Esophagus squamous epithelium (tissue), 5 donors: ENCODE measurements around the gene SUCLG2. TPM values are rescaled to one million over a fixed set of nuclear protein-coding genes. Genes with fewer than 3 reads are reported as not detected.

Experiments used
- DNase-seq: peaks from one replicate; lab custom pipeline; 2025; lab: John Stamatoyannopoulos, UW
- H3K27ac ChIP-seq, 4 donors: fragments of 200-600 bp; sonication (generic); one replicate each; pipeline ENCODE4 v1.5.1; 2016 to 2019; ENCODE audit warnings: mild to moderate bottlenecking in 1 of 4
- H3K27me3 ChIP-seq, 4 donors: fragments of 200-600 bp; sonication (generic); 1 replicate in 3 of 4; 2 replicates in 1 of 4; pipeline versions ENCODE4 v1.5.1 to v1.6.0; 2017 to 2021; ENCODE audit warnings: antibody characterized with exemption in 1 of 4
- H3K36me3 ChIP-seq, 3 donors: fragments of 200-600 bp; sonication (generic); one replicate each; pipeline ENCODE4 v1.5.1; 2016 to 2019
- H3K4me1 ChIP-seq, 3 donors: fragments of 200-600 bp; sonication (generic); one replicate each; pipeline ENCODE4 v1.5.1; 2017 to 2019
- H3K4me3 ChIP-seq, 4 donors: fragments of 200-600 bp; sonication (generic); 1 replicate in 3 of 4; 2 replicates in 1 of 4; pipeline ENCODE4 v1.5.1; 2016 to 2019; ENCODE audit warnings: mild to moderate bottlenecking in 2 of 4, moderate library complexity in 1 of 4
- H3K9me3 ChIP-seq, 3 donors: fragments of 200-600 bp; sonication (generic); one replicate each; pipeline ENCODE4 v1.5.1; 2016 to 2019
- POLR2A ChIP-seq, 4 donors: fragments of 450-650 bp; IDR thresholded peaks; one replicate each; pipeline ENCODE4 v1.6.1; 2017; ENCODE audit warnings: antibody characterized with exemption in 4 of 4, mild to moderate bottlenecking in 4 of 4, moderate library complexity in 3 of 4
- WGBS, 2 donors: methylation state at CpG; one replicate each; pipeline ENCODE4 v1.1.5; 2018; 5-methylcytosine and 5-hydroxymethylcytosine counted together
- intact Hi-C: fragments of 100-400 bp; cut with DNase I; formaldehyde crosslinking; loops from one replicate; pipeline ENCODE4 v1.15.0; 2022
- total RNA-seq, 4 donors: library from RNA; depleted of rRNA; stranded (reverse); fragments of >200 nt; gene quantifications; one replicate each; pipeline ENCODE4 v1.1.0, GENCODE V29; 2016
- TF ChIP-seq, protein P1 (sequence below), 6 experiments: fragments of 450-650 bp in 4 of 6; fragments of 200-600 bp in 2 of 6; sonication (generic) in 2 of 6; IDR thresholded peaks; one replicate each; pipeline ENCODE4 v1.5.1; 2016 to 2019; ENCODE audit warnings: antibody characterized with exemption in 6 of 6, mild to moderate bottlenecking in 4 of 6, moderate library complexity in 4 of 6
- donor health status: DM: yes; HTN: yes; CAD: no.

The SUCLG2 gene
- total RNA-seq, 4 donors from 2014 or later: 29.4 to 55.4 (median 38.8) TPM

DNA sequence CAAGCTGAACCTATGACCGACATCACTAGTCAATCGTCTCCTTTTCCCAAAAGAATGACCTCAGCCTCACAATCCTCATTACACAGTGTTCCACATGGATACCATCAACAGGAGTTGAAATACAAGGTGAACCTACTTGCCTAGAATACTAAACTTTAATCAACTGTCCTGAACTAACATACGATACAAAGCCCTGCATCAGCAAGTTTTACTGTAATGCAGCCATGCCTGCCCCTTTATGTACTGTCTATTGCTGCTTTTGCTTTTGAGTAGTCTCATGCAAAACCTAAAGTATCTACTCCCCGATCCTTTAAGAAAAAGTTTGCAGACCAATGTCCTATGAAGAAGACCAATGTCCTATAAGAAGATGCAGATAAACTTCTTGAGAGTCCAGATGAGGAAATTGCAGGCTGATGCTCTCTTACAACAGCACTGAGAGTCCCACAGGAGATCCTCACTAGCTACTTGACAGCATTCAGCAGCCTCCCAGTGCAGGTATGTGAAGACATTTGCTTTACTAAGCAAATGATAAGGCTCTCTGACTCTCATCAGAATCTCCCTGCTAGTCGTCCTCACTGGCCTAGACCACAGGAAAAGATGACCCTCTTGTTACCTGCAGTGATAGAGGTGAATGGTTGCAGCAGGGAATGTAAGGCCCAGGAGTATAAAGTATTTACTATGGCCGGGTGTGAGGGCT lies 23.6 kb downstream of the SUCLG2 start:
- H3K9me3 ChIP-seq: no peaks in the 10 kb centered on the region
- intact Hi-C loops: no loop called here
- H3K27ac ChIP-seq: no peak overlapping the region
- TF ChIP-seq, protein P1, sequence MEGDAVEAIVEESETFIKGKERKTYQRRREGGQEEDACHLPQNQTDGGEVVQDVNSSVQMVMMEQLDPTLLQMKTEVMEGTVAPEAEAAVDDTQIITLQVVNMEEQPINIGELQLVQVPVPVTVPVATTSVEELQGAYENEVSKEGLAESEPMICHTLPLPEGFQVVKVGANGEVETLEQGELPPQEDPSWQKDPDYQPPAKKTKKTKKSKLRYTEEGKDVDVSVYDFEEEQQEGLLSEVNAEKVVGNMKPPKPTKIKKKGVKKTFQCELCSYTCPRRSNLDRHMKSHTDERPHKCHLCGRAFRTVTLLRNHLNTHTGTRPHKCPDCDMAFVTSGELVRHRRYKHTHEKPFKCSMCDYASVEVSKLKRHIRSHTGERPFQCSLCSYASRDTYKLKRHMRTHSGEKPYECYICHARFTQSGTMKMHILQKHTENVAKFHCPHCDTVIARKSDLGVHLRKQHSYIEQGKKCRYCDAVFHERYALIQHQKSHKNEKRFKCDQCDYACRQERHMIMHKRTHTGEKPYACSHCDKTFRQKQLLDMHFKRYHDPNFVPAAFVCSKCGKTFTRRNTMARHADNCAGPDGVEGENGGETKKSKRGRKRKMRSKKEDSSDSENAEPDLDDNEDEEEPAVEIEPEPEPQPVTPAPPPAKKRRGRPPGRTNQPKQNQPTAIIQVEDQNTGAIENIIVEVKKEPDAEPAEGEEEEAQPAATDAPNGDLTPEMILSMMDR (IDR thresholded peaks at IDR 0.05): no peak
- TF ChIP-seq POLR2A (IDR thresholded peaks at IDR 0.05): no peak
- H3K4me1 ChIP-seq: peaks cover 0 to 13% (median 0%) of the 10 kb centered on the region in 3 donors
- H3K27me3 ChIP-seq: no peaks in the 10 kb centered on the region
- DNase-seq: no peak
- peaks cover 0 to 15% (median 0%) of the 10 kb centered on the region in 3 donors for H3K36me3 ChIP-seq
- WGBS, 2 donors: 78 to 90% methylated on average over 5 of the region's 6 CpGs
- H3K4me3 ChIP-seq: no peak overlapping the region

DNA sequence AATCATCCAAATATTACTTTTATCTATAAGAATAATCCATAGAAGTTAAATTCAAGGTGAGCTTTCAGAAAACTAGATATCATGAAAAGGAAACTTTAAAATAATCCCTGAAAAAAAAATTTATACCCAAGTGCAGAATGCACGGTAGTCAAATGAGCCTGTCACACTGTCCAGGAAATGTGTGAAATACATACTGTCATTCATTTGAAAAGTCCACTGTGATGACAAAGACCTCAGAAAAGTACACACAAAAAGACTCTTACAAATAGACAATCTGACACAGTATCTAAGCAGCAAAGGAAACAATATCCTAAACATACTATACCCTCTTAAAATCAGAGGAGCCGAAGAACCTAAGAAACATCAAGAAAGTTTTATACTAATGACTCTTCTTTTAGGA lies 29.7 kb downstream of the SUCLG2 start:
- H3K4me1 ChIP-seq: no peaks in the 10 kb centered on the region
- no peaks in the 10 kb centered on the region for H3K9me3 ChIP-seq
- DNase-seq: no peak
- H3K36me3 ChIP-seq: peaks cover 0 to 25% (median 0%) of the 10 kb centered on the region in 3 donors
- no peak overlapping the region for H3K4me3 ChIP-seq
- no peak overlapping the region for H3K27ac ChIP-seq
- TF ChIP-seq POLR2A (IDR thresholded peaks at IDR 0.05): no peak
- TF ChIP-seq, protein P1 (IDR thresholded peaks at IDR 0.05): no peak
- intact Hi-C loops: no loop called here
- WGBS, 2 donors: 75 to 91% methylated on average over 2 of the region's 2 CpGs
- H3K27me3 ChIP-seq: no peaks in the 10 kb centered on the region

DNA sequence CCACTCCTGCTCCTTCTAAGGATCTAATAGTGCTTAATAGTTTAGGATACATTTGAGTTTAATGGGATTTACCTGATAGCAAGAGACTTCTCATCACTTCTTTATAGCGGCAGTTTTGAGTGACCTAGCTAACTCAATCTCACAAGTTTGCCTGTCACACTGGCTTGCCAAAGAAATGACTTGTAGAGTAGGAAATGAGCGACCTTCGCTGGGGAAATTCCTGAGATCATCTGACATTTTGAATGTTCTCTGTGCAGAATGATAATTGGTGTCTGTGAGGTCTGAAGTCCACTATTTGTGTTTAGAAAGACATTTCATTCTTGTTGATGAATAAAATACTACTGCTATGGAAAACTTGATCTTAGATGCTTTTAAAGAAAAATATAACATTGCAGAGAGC lies 30.3 kb downstream of the SUCLG2 start:
- intact Hi-C loops: no loop called here
- H3K4me3 ChIP-seq: no peak overlapping the region
- TF ChIP-seq, protein P1 (IDR thresholded peaks at IDR 0.05): no peak
- TF ChIP-seq POLR2A (IDR thresholded peaks at IDR 0.05): no peak
- WGBS, 2 donors: 78 to 94% methylated on average over 3 of the region's 3 CpGs
- DNase-seq: no peak
- no peaks in the 10 kb centered on the region for H3K27me3 ChIP-seq
- no peaks in the 10 kb centered on the region for H3K9me3 ChIP-seq
- no peak overlapping the region for H3K27ac ChIP-seq
- H3K36me3 ChIP-seq: peaks cover 0 to 30% (median 0%) of the 10 kb centered on the region in 3 donors
- no peaks in the 10 kb centered on the region for H3K4me1 ChIP-seq

DNA sequence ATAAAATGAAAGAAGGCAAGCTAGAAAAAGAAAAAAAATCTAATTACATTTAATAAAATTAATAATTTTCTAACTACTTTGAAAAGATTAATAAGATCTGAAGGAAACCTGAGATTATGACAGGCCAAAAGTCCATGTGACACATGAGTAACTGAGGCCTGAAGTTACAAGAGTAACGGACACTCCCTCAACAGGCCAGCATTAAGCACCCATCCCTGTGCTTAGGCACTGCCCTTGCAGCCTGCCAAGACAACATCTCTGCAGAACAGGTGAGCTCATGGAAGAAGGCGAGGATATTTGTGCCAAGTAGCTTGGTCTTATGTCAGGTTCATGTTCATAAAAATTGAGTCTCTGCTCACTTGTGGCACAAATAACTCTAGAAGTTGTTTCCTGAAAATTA lies 31.8 kb downstream of the SUCLG2 start:
- intact Hi-C loops: no loop called here
- Histone ChIP-seq H3K27me3 (no peaks in the 10 kb centered on the region), H3K27ac (no peak overlapping the region), H3K4me1 (no peaks in the 10 kb centered on the region), H3K9me3 (no peaks in the 10 kb centered on the region), H3K4me3 (no peak overlapping the region), H3K36me3 (peaks cover 0 to 33% (median 0%) of the 10 kb centered on the region in 3 donors)
- 82 to 86% methylated on average over 2 of the region's 2 CpGs for whole genome bisulfite sequencing, 2 donors
- TF ChIP-seq POLR2A (IDR thresholded peaks at IDR 0.05): no peak
- TF ChIP-seq, protein P1 (IDR thresholded peaks at IDR 0.05): no peak
- DNase-seq: no peak

DNA sequence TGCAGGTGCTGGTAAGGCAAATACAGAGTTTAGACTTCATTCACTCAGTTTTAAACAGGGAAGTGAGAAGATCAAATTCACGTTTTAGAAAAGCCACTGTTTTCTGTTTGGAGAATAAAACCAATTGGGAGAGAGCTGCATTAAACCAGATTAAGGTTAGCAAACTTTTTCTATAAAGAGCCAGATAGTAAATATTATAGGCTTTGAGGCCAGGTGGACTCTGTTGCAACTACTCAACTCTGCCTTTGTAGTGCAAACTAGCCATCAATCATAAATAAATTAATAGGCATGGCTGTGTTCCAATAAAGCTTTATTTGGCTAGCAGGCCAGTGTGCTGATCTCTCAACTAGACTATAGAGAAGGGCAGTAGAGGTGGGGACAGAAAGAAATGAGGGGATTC lies 33.5 kb downstream of the SUCLG2 start:
- 27 to 62% methylated on average over 1 of the region's 1 CpG for WGBS, 2 donors
- Histone ChIP-seq H3K4me1 (no peaks in the 10 kb centered on the region), H3K9me3 (no peaks in the 10 kb centered on the region), H3K27me3 (no peaks in the 10 kb centered on the region), H3K36me3 (peaks cover 0 to 41% (median 0%) of the 10 kb centered on the region in 3 donors), H3K27ac (no peak overlapping the region), H3K4me3 (no peak overlapping the region)
- TF ChIP-seq POLR2A (IDR thresholded peaks at IDR 0.05): no peak
- TF ChIP-seq, protein P1 (IDR thresholded peaks at IDR 0.05): no peak
- DNase-seq: no peak
- intact Hi-C loops: no loop called here
